Ovary (tissue), 9 donors: ENCODE results near the gene USH1G. TPM values are rescaled to one million over a fixed set of nuclear protein-coding genes. Genes with fewer than 3 reads are reported as not detected.

Source experiments
- DNase-seq, 5 donors: peaks; one replicate each; pipeline ENCODE4 v3.0.0-alpha.2; 2019 to 2020
- H3K27ac ChIP-seq, 2 donors: fragments of 200-600 bp; one replicate each; pipeline versions ENCODE4 v1.5.1 to v1.8.0; 2019 to 2022
- H3K27me3 ChIP-seq: fragments of 200-600 bp; one replicate; pipeline ENCODE4 v1.8.0; 2022
- H3K36me3 ChIP-seq: fragments of 200-600 bp; sonication (generic); one replicate; pipeline ENCODE4 v1.5.1; 2019
- H3K4me1 ChIP-seq: one replicate; pipeline ENCODE4 v1.8.1; 2013; ENCODE audit warnings: mild to moderate bottlenecking, moderate library complexity; ENCODE audit not compliant: insufficient read depth
- H3K4me3 ChIP-seq: fragments of 200-600 bp; sonication (generic); one replicate; pipeline ENCODE4 v1.5.1; 2017
- H3K9me3 ChIP-seq, 2 donors: fragments of 200-600 bp in 1 of 2; sonication (generic) in 1 of 2; one replicate each; pipeline versions ENCODE4 v1.5.1 to v1.8.1; 2013 to 2019; ENCODE audit warnings: mild to moderate bottlenecking in 1 of 2, moderate library complexity in 1 of 2
- EP300 ChIP-seq: sonication (generic); formaldehyde crosslinking; IDR thresholded peaks from one replicate; pipeline ENCODE4 v1.6.1; 2017; ENCODE audit warnings: antibody characterized with exemption
- POLR2A ChIP-seq: fragments of 450-650 bp; IDR thresholded peaks from one replicate; pipeline ENCODE4 v1.6.1; 2017; ENCODE audit warnings: antibody characterized with exemption, mild to moderate bottlenecking, moderate library complexity
- WGBS, 3 donors: extraction: QIAGEN DNeasy Blood & Tissue Kit in 1 of 3; methylation state at CpG; one replicate each; pipeline versions ENCODE4 v1.1.5 to v1.1.7; 2013 to 2017; 5-methylcytosine and 5-hydroxymethylcytosine counted together
- intact Hi-C, 4 donors: fragments of 100-400 bp; cut with DNase I; formaldehyde crosslinking; loops; one replicate each; pipeline versions ENCODE4 v1.11.0 to v1.15.1; 2022 to 2023
- polyA plus RNA-seq, 2 donors: library from polyadenylated mRNA; stranded (reverse); fragments of 200-250 nt in 1 of 2; fragments of 350-450 nt in 1 of 2; fragmentation: Illumina TruSeq in 1 of 2; extraction: RNeasy Lipid Tissue Mini Kit (QIAGEN cat#74804) in 1 of 2; gene quantifications; one replicate each; pipeline ENCODE4 v1.2.3, GENCODE V29; 2013 to 2014
- total RNA-seq, 7 donors: library from RNA; depleted of rRNA in 2 of 7; stranded (reverse); fragments of >200 nt in 2 of 7; fragmentation: NEBNext Ultra II Directional in 3 of 7; extraction: Animal tissue kit (Norgen Biotek cat#: 25700) in 3 of 7; gene quantifications; one replicate each; pipeline versions ENCODE4 v1.1.0 to v1.2.4, GENCODE V29; 2016 to 2023
- TF ChIP-seq, protein P1 (sequence below), 3 donors: fragments of 450-650 bp in 2 of 3; fragments of 200-600 bp in 1 of 3; IDR thresholded peaks; one replicate each; pipeline versions ENCODE4 v1.5.1 to v1.8.0; 2016 to 2022; ENCODE audit warnings: antibody characterized with exemption in 3 of 3, mild to moderate bottlenecking in 1 of 3
- donor health status: DM: no; HTN: no; CAD: no; lungs with moderate emphysema.
- donor health status: DM: no; HTN: no; CAD: no.
- donor health status: Bipolar disorder and iron deficiency.
- donor health status: DM: yes; HTN: yes; CAD: no.
- donor health status: DM: no; HTN: no; CAD: no.
- donor health status: DM: yes; HTN: yes; CAD: no.

Gene USH1G
- total and polyA plus RNA-seq, 9 donors, result 0.08 to 1.4 (median 0.61) TPM

DNA sequence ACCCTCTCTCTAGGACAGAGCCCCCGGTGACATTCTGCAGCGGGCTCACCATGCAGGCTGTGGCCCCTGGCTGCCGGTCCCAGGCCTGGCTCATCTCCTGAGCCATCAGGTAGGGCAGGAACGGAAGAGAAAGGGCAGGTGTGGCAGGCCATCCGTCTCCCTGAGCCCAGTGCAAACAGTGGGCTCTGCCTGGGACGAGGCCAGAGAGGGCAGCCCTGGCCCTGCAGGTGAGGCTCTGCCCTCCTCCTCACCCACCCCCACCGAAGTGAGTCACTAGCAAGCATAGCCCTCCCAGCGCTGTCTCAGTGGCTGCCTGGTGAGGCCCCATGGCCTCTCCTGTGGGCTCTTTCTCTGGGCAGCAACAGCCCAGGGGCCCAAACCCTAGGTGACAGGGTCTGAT, 27.2 kb upstream of the USH1G start:
- no peak for DNase-seq
- Histone ChIP-seq H3K4me3 (no peak overlapping the region), H3K27me3 (no peaks in the 10 kb centered on the region), H3K4me1 (no peaks in the 10 kb centered on the region), H3K27ac (no peak overlapping the region), H3K36me3 (no peaks in the 10 kb centered on the region), H3K9me3 (no peaks in the 10 kb centered on the region)
- TF ChIP-seq POLR2A (no peak), EP300 (no peak)
- TF ChIP-seq, protein P1, sequence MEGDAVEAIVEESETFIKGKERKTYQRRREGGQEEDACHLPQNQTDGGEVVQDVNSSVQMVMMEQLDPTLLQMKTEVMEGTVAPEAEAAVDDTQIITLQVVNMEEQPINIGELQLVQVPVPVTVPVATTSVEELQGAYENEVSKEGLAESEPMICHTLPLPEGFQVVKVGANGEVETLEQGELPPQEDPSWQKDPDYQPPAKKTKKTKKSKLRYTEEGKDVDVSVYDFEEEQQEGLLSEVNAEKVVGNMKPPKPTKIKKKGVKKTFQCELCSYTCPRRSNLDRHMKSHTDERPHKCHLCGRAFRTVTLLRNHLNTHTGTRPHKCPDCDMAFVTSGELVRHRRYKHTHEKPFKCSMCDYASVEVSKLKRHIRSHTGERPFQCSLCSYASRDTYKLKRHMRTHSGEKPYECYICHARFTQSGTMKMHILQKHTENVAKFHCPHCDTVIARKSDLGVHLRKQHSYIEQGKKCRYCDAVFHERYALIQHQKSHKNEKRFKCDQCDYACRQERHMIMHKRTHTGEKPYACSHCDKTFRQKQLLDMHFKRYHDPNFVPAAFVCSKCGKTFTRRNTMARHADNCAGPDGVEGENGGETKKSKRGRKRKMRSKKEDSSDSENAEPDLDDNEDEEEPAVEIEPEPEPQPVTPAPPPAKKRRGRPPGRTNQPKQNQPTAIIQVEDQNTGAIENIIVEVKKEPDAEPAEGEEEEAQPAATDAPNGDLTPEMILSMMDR (IDR thresholded peaks at IDR 0.05), result no peak
- WGBS, 3 donors, result 54 to 69% (median 61%) methylated on average over 7 to 8 of the region's 8 CpGs
- intact Hi-C loops, result loop anchor here in 3 of 4 donors (5.0 to 10.0 kb wide), 3 partner anchors 85 to 158 kb away; no protein-coding TSS in a partner anchor

DNA sequence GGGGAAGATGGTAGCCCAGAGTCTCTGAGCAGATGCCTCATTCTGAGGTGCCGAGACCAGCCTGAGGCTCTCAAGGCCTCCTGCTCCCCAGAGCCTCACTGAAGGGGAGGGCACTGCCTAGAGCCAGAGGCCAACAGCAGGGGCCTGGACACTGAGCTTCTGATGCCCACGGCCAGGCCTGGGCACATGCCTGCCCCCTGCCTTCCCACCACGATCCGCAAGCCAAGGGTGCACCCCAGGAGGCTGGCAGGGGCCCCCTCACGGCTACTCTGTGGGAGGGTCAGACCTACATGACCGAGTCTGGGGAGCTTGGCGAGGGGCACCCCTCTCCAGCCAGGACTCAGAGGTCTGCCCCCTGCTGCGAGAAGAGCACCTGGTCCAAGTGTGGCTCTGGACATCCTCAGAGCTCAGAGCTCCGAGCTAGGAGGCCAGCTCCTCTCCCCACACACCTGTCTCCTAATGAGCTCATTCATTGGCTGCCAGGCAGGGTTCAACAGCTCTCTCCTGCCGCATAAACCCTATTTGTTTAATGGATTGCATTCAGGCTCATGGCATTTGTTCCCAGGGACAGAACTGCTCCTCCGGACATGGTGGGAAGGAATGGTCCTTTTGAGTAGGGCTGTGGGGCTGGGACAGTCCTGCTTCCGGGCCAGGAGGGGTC, 26.5 kb upstream of the USH1G start:
- H3K27me3 ChIP-seq, result no peaks in the 10 kb centered on the region
- TF ChIP-seq EP300 (no peak), POLR2A (no peak)
- TF ChIP-seq, protein P1 (IDR thresholded peaks at IDR 0.05), result no peak
- DNase-seq, result no peak
- H3K9me3 ChIP-seq, result no peaks in the 10 kb centered on the region
- intact Hi-C loops, result loop anchor here in 3 of 4 donors (5.0 to 10.0 kb wide), 3 partner anchors 85 to 157 kb away; no protein-coding TSS in a partner anchor
- H3K36me3 ChIP-seq, result no peaks in the 10 kb centered on the region
- 43 to 50% (median 47%) methylated on average over 6 to 12 of the region's 12 CpGs for WGBS, 3 donors
- no peaks in the 10 kb centered on the region for H3K4me1 ChIP-seq
- H3K4me3 ChIP-seq, result no peak overlapping the region
- no peak overlapping the region for H3K27ac ChIP-seq

DNA sequence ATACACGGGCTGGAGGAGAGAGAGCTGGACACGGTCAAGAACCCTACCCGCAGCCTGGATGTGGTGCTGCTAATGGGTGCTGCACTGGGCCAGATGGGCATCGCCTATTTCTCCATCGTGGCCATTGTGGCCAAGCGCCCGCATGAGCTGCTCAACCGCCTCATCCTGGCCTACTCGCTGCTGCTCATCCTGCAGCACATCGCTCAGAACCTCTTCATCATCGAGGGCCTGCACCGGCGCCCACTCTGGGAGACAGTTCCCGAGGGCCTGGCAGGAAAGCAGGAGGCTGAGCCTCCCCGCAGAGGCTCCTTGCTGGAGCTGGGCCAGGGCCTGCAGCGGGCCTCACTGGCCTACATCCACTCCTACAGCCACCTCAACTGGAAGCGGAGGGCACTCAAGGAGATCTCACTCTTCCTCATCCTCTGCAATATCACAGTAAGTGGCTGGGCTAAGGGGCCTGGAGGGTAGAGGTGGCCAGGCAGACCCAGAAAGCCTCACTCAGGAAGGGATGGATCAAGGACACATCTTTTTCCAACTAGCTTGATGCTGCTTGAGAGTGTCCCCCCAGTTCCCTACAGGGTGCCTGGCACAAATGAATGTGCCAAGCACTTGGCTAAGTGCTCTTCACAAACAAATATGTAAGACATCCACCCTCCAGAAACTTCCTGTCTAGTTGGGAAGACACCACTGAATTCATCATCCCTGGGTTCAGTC, 24.1 kb upstream of the USH1G start:
- WGBS, 3 donors, result 86 to 96% (median 91%) methylated on average over 15 to 17 of the region's 17 CpGs
- H3K27ac ChIP-seq, result no peak overlapping the region
- DNase-seq, result no peak
- no peaks in the 10 kb centered on the region for H3K27me3 ChIP-seq
- H3K4me1 ChIP-seq, result no peaks in the 10 kb centered on the region
- H3K36me3 ChIP-seq, result no peaks in the 10 kb centered on the region
- no peaks in the 10 kb centered on the region for H3K9me3 ChIP-seq
- TF ChIP-seq, protein P1 (IDR thresholded peaks at IDR 0.05), result no peak
- TF ChIP-seq EP300 (no peak), POLR2A (no peak)
- intact Hi-C loops, result no loop called here
- H3K4me3 ChIP-seq, result no peak overlapping the region

DNA sequence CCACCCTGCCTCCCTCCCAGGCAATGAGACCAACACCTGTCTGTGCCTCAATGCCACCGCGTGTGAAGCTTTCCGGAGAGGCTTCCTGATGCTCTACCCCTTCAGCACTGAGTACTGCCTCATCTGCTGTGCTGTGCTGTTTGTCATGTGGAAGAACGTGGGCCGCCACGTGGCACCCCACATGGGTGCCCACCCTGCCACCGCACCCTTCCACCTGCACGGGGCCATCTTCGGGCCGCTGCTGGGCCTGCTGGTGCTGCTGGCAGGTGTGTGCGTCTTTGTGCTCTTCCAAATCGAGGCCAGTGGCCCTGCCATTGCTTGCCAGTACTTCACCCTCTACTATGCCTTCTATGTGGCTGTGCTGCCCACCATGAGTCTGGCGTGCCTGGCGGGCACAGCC, 23.6 kb upstream of the USH1G start:
- H3K36me3 ChIP-seq, result no peaks in the 10 kb centered on the region
- no peaks in the 10 kb centered on the region for H3K9me3 ChIP-seq
- WGBS, 3 donors, result 83 to 94% (median 83%) methylated on average over 13 to 14 of the region's 14 CpGs
- intact Hi-C loops, result no loop called here
- no peak for DNase-seq
- no peak overlapping the region for H3K4me3 ChIP-seq
- TF ChIP-seq EP300, result no peak
- TF ChIP-seq, protein P1 (IDR thresholded peaks at IDR 0.05), result no peak
- TF ChIP-seq POLR2A, result no peak
- no peaks in the 10 kb centered on the region for H3K4me1 ChIP-seq
- no peaks in the 10 kb centered on the region for H3K27me3 ChIP-seq
- H3K27ac ChIP-seq, result no peak overlapping the region
